GM19099 (cell line): Measurements from ENCODE around the gene RNF220.

Source experiments
- POLR2A ChIP-seq: IDR thresholded peaks from 3 replicates; pipeline ENCODE4 v1.6.1; 2011; ENCODE audit warnings: low read depth; ENCODE audit not compliant: insufficient read length; ENCODE audit errors: extremely low read depth

RNF220 gene

GRCh38 chr1:44453798-44454349, 48.8 kb downstream of the RNF220 start:
- no peak for TF ChIP-seq POLR2A

GRCh38 chr1:44454704-44455103, 49.6 kb downstream of the RNF220 start:
- no peak for TF ChIP-seq POLR2A

- no peak for TF ChIP-seq POLR2A
Measured at GRCh38 chr1:44460107-44460882, 55.2 kb downstream of the RNF220 start.

GRCh38 chr1:44464361-44464760, 59.3 kb downstream of the RNF220 start:
- TF ChIP-seq POLR2A = no peak

DNA sequence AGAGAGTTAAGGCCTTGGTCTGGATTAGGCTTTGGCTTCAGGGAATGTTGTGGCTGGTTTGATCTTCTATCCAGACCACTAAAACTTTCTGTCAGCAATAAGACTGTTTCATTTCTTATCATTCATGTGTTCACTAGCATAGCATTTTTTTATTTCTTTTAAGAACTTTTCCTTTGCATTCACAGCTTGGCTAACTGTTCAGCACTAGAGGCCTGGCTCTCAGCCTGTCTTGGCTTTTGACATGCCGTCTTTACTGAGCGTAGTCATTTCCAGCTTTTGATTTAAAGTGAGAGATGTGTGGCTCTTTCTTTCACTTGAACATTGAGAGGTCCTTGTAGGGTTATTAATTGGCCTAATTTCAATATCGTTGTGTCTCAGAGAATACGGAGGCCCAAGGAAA, 62.5 kb downstream of the RNF220 start:
- TF ChIP-seq POLR2A = no peak

- no peak for TF ChIP-seq POLR2A
Measured at GRCh38 chr1:44471911-44472453, 66.9 kb downstream of the RNF220 start.

GRCh38 chr1:44472620-44473525, 67.8 kb downstream of the RNF220 start:
- TF ChIP-seq POLR2A = no peak

- TF ChIP-seq POLR2A = no peak
Measured at GRCh38 chr1:44476891-44477290, 71.8 kb downstream of the RNF220 start.

- TF ChIP-seq POLR2A = no peak
Measured at GRCh38 chr1:44481701-44482100, 76.6 kb downstream of the RNF220 start.

- TF ChIP-seq POLR2A = no peak
Measured at GRCh38 chr1:44483089-44483874, 78.2 kb downstream of the RNF220 start.

DNA sequence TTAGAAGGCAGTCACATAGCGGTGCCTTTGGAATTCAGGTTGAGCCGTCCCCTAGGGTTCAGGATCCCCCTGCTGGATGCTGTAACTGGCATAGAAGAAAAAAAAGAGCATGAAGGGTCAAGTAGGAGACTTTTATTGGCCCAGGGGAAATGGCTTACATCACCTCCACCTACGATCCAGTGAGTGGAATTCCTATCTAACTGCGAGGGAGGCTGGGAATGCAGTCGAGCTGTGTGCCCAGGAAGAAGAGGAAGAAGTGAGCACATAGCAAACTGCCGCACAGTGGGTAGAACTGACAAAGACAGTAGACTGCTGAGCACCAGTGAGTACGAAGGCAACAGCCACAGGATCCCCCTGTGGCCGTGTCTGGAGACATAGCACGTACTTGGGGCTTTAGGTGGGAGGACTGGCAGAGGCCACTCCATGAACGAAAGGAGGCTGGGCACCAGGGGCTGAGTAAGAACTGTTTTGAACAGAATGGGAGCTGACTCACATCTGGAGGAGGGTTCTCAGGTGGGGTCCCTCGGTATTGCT, 79.2 kb downstream of the RNF220 start:
- no peak for TF ChIP-seq POLR2A

GRCh38 chr1:44485229-44485933, 80.3 kb downstream of the RNF220 start:
- TF ChIP-seq POLR2A = no peak

DNA sequence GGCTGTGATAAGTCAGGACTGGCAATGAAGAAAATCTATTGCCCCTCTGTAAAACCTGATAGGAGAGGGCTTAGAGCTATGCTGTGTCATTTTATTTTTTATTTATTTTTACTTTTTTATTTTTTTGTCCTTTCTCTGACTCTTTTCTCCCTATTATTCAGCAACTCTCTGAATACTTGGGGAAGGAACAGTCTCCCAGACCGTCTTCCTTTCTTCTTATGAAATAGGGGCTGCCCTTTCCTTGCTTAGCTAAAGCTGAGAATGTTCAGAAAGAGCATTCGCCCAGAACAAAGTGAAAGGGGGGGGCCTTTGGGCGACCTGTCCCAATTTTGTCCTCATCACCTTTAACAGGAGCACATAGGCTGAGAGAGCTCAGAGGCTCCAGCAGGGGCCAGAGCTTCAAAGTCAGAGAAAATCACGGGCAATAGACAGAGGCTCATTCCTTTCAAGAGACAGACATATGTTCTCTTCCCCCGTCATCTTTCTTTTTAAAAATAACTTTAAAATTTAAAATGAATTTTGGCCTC, 80.9 kb downstream of the RNF220 start:
- no peak for TF ChIP-seq POLR2A

DNA sequence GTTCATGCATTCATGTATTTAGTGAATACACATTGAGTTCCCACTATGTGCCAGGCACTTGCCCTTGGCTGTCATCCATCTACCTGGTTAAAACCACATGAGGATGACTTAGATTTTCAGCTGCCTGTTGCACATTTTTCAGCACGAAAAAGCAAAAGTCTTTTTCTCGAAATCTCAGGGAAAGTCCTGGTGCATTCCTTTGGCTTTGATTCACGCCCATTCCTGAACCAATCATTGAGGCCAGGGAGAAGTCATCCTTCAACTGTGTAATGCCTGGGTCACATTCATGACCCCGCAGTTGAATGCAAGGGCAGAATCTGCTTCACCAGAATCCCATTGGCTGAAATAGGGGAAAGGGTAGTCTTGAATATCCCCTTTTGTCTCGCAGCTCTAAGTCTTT, 84.4 kb downstream of the RNF220 start:
- no peak for TF ChIP-seq POLR2A

DNA sequence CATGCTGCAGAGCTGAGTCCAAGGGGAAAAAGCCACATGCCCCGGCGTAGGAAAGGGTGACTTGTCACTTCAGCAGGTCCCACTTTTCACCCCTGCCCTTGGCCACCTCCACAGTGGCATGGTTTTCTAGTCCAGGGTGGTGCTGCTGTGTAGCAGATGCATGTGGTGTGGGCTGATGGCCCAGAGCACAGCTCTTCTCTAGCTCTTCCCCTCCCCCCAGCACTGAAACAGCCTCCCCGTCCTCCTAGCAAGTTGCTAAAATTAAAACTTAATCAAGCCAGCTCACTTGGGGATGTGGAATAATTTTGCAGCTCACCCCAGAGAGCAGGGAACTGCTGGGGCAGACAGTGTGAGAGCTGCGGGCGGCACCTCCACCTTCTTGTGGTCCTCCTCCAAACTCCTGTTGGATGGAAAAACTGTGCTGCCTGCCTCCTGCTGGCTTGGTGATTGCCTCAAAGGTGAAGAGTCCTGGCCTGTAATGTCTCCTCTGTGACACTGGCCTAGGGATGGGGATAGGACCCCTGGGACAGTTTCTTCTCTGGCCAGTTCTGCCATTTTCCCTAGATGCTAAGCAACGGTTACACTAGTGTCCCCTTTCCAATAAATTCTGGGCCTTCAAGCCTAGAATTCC, 91.6 kb downstream of the RNF220 start:
- TF ChIP-seq POLR2A = no peak
